ENCODE data around the gene MAP6. TPM values are rescaled to one million over a fixed set of nuclear protein-coding genes. Genes with fewer than 3 reads are reported as not detected.
A peak's percentile ranks its signal among the peaks of the same experiment; 100 is the strongest.

Gene MAP6
- total RNA-seq, 1 donor from 2014 or later, result 0.51 TPM

DNA sequence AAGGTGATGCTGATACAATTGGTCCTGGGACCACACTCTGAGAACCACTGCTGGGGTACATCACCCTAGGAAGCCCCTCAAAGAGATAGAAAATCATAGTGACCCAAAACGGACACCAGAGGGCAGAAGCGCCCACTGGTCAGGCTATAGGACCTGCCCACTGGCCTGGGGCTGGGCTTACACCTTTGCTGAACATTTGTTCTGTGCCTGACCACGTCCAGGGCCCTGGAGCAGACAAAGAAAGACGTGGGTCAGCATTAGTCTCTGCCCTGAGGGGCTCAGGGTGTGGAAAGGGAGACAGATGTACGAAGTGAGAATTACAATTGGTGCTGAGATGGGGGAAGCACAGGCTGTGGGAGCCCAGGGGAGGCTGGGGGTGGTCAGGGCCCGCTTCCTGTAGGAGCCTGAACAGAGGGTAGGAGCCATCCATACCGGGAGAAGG is 121.2 kb downstream of the MAP6 start:
- DNase-seq, result peak; percentile 85

DNA sequence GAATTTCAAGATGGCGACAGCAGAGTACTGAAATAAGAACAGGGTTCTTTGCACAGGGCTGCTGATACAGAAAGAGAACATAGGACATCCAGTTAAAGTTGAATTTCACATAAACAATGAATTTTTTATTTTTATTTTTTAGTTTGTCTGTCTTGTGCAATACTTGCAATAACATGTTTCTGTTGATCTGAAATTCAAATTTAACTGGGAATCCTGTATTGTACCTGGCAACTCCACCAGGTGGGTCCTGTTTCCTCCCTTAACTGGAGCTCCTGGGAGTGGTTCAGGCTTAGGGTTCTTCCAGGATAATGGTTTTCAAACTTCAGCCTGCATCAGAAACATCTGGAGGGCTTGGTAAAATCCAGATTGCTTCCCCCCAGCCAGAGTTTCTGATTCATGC is 121.7 kb downstream of the MAP6 start:
- DNase-seq, result no peak

DNA sequence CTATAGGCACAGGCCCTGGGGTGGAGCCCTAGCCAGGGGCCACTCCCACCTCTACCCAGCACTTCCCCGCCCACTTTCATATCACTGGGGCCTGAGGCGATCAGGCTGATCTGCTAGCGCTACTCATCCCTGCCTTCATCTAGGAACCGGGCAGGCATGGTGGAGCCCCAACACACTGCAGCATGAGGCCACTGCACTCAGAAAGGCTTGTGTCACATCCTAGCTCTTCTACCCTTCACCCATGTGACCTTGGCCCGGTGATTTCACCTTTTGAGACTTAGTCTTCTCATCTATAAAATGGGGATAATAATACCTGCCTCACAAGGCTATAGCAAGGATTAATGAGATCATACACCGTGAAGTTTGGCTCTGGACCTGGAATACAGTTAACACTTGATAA is 125.0 kb downstream of the MAP6 start:
- no peak for DNase-seq

DNA sequence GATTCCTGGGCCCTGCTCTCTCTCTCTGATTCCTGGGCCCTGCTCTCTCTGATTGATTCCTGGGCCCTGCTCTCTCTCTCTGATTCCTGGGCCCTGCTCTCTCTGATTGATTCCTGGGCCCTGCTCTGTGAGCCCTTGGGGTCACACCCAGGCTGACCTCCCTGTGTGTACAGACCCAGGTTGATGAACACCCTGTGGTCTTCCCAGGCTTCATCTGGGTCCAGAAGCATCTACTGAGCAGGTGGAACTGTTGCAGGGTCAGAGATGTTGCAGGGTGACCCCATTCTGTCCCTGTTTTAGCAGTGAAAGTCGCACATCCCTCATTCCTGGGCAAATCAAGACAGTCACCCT is 126.8 kb downstream of the MAP6 start:
- no peak for DNase-seq

DNA sequence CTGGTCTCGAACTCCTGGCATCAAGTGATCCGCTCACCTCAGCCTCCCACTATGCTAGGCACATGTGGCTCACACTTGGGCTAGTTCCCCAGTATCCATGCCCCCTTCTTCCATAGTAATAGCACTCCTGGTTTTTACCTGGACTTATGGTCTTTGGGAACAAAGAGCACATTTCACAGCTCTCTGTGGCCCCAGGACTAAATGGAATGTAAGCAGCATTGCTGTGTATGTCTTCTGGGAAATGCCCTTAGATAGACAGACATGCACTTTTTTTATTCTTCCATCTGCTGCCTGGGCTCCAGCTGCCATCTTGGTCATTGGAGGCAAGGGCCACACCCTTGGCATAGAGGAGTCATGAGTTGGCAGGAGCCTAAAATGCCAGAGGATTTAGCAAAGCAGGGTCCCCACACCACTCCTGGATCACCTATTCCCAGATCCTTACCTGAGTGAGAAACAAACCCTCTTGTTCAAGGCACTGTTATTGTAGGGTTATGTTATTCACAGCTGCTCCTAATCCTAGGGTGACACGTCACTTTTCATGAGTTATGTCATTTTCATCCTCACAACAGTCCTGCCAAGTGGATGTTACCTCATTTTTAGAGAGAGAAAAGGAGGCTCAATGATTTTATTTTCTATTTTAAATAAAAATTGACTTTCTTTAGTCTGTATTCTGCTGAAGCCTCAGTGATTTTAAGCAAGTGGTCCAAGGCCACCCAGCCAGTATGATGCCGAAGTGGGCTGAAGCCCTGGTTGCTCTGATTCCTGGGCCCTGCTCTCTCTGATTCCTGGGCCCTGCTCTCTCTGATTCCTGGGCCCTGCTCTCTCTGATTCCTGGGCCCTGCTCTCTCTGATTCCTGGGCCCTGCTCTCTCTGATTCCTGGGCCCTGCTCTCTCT is 127.4 kb downstream of the MAP6 start:
- DNase-seq, result no peak

DNA sequence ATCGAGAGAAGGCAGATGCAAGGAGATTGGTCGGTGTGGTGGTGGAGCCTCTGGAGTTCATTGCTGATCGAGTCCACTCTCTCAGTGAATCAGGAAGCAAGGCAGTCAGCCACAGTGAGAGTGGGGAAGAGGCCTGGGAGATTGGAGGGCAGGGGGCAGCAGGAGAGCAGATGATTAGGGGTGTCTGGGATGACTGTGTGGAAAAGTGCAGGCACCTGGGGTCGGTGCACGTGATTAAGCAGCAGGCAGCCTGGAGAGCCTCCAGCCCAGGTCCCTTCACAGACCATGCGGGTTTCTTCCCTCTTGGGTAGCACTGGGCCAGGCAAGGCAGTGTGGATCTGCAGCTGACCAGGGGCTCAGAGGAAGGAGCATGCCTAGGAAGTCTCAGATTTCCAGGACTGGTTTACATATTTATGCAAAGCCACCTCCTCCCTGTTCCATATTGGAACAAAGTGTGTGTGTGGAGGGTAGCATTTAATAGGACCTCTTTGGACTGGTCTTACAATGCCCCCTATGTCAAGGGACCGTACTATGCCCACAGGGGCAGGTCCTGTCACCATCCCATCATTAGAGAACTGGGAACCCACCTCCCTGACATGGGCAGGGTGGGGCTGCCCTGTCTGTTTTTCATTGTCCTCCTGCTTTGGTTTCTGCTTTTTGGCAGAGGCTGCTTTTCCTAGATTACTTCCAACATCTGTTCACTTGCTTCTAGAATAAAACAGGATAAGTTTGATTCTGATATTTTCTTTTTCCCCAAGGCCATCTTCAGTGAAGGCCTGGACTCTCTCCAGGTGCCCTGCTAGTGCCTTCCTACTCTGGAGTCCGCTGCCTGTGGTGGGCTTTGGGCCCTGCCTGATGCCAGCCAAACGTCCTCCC is 129.1 kb downstream of the MAP6 start:
- DNase-seq, result no peak

DNA sequence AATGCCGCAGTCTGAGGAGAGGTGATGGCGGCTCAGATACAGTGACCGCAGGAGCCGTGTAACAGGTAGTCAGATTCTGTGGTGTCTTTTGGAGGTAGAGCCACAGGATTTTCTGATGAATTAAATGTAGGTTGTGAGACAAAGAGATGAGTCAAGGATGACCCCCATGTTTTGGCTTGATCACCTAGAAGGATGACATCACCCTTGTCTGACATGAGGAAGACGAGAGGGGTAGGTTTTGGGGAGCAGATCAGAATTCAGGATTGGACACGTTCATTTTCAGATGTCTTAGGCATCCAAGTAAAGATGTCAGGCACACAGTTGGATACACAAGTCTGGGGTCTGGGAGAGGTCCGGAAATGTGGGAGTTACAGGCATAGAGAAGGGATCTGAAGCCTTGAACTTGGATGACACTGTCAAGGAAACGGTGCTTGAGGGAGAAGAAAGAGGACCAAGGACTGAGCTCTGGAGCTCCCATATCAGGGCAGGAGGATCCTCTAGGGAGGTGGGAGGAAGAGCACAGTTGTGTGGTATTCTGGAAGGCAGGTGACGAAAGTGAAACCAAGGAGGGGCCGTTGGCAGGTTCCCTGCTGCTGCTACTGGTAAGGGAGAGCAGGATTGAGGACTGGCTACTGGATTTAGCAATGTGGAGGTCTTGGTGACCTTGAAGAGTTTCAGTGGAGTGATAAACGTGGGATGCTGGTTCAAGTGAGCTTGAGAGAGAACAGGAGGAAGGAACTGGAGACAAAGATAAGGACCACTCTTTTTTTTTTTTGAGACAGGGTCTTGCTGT is 130.5 kb downstream of the MAP6 start:
- no peak for DNase-seq

DNA sequence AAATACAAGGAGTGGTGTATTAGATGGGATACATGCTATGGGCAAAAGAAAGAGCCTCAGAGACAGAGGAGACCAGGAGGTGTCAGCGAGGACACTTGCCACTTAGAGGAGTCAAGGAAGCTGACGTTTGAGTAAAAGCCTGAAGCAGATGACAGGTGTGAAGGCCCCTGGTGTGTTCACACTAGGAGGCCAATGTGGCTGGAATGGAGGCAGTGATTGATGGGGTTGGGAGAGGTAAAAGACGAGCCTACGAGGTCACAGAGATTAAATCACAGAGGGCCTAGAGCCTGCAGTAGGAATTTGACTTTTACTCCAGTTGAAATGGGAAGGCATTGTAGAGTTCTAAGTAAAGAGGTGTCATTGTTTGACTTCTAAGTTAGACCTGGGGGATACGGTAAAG is 131.1 kb downstream of the MAP6 start:
- DNase-seq, result no peak

Other genes with a start within 250 kb of the MAP6 start
- 0.85 and 1.5 TPM in 2 replicates for gene KLHL35, start 235.8 kb downstream of the MAP6 start, total RNA-seq
- gene GDPD5, start 143.1 kb downstream of the MAP6 start, total RNA-seq, result 37.4 and 40.7 TPM in 2 replicates
- 552 and 903 TPM in 2 replicates for gene SERPINH1, start 106.8 kb downstream of the MAP6 start, total RNA-seq
- not detected in 2 replicates for gene MOGAT2, start 48.8 kb upstream of the MAP6 start, total RNA-seq
- 0.68 and 2.1 TPM in 2 replicates for gene DGAT2, start 99.7 kb upstream of the MAP6 start, total RNA-seq
- 75.3 and 98.2 TPM in 2 replicates for gene UVRAG, start 146.2 kb upstream of the MAP6 start, total RNA-seq